HepG2 (cell line): ENCODE results near the gene DHX16. TPM values are rescaled to one million over a fixed set of nuclear protein-coding genes. Genes with fewer than 3 reads are reported as not detected.

ENCODE experiments used
- ELF4 ChIP-seq: sonication (generic); formaldehyde crosslinking; IDR thresholded peaks from 2 replicates; pipeline ENCODE4 v1.5.0; 2020; ENCODE audit warnings: missing genetic modification reagents, mild to moderate bottlenecking, moderate library complexity, borderline replicate concordance
- EP300 ChIP-seq, 3 experiments: sonication (generic) in 1 of 3; formaldehyde crosslinking in 1 of 3; IDR thresholded peaks; 2 replicates each; pipeline versions ENCODE4 v1.5.1 to v1.6.1; 2011 to 2020; ENCODE audit warnings: low read depth in 2 of 3, low read length in 2 of 3, borderline replicate concordance in 1 of 3, improper control_type of control experiment in 1 of 3, mild to moderate bottlenecking in 1 of 3, missing genetic modification reagents in 1 of 3, moderate library complexity in 1 of 3
- FOXK2 ChIP-seq: fragments of 450-650 bp; IDR thresholded peaks from 2 replicates; pipeline ENCODE4 v1.6.1; 2016
- MAFK ChIP-seq, 2 experiments: IDR thresholded peaks in 1 of 2; conservative IDR thresholded peaks in 1 of 2; 2 replicates each; pipeline ENCODE4 v1.6.1; 2011; ENCODE audit warnings: improper control_type of control experiment in 2 of 2, low read length in 2 of 2
- MAZ ChIP-seq, 2 experiments: sonication (generic) in 1 of 2; formaldehyde crosslinking in 1 of 2; IDR thresholded peaks; 2 replicates each; pipeline versions ENCODE4 v1.5.0 to v1.6.1; 2012 to 2020; ENCODE audit warnings: low read depth in 2 of 2, mild to moderate bottlenecking in 2 of 2, borderline replicate concordance in 1 of 2, improper control_type of control experiment in 1 of 2, low read length in 1 of 2, missing genetic modification reagents in 1 of 2, moderate library complexity in 1 of 2
- MEIS1 ChIP-seq: sonication (generic); formaldehyde crosslinking; IDR thresholded peaks from 2 replicates; pipeline ENCODE4 v1.9.0; 2021; ENCODE audit warnings: mild to moderate bottlenecking, missing genetic modification reagents, moderate library complexity, borderline replicate concordance
- NFE2L2 ChIP-seq: fragments of 150-350 bp; IDR thresholded peaks from 2 replicates; pipeline ENCODE4 v1.6.1; 2014; ENCODE audit warnings: low read length
- RCOR2 ChIP-seq: IDR thresholded peaks from 2 replicates; pipeline ENCODE4 v1.6.1; 2016; ENCODE audit warnings: missing biosample characterization, missing genetic modification reagents
- SATB2 ChIP-seq: sonication (generic); formaldehyde crosslinking; IDR thresholded peaks from 2 replicates; pipeline ENCODE4 v1.5.0; 2020; ENCODE audit warnings: missing genetic modification reagents
- SMARCE1 ChIP-seq: fragments of 450-650 bp; IDR thresholded peaks from 2 replicates; pipeline ENCODE4 v1.6.1; 2017; ENCODE audit warnings: borderline replicate concordance
- SOX5 ChIP-seq: IDR thresholded peaks from 2 replicates; pipeline ENCODE4 v1.6.1; 2016; ENCODE audit warnings: borderline replicate concordance
- SSRP1 ChIP-seq: IDR thresholded peaks from 2 replicates; pipeline ENCODE4 v1.6.1; 2016; ENCODE audit warnings: control low read depth
- ZNF3 ChIP-seq: IDR thresholded peaks from 2 replicates; pipeline ENCODE4 v1.7.0; 2017; ENCODE audit warnings: inconsistent platforms
- ZNF552 ChIP-seq: sonication (generic); formaldehyde crosslinking; IDR thresholded peaks from 2 replicates; pipeline ENCODE4 v1.9.0; 2022; ENCODE audit warnings: missing genetic modification reagents, mild to moderate bottlenecking, borderline replicate concordance
- ZNF563 ChIP-seq: sonication (generic); formaldehyde crosslinking; IDR thresholded peaks from 2 replicates; pipeline ENCODE4 v1.8.0; 2022; ENCODE audit warnings: mild to moderate bottlenecking, moderate library complexity, missing genetic modification reagents
- ZNF570 ChIP-seq: sonication (generic); formaldehyde crosslinking; IDR thresholded peaks from 2 replicates; pipeline ENCODE4 v1.4.0; 2020; ENCODE audit warnings: mild to moderate bottlenecking, missing genetic modification reagents, borderline replicate concordance
- polyA plus RNA-seq, 8 experiments: library from polyadenylated mRNA; depleted of rRNA in 3 of 8; stranded (reverse) in 7 of 8; unstranded in 1 of 8; fragments of >200 nt; fragmentation: Illumina TruSeq in 4 of 8; extraction: Trizol in 4 of 8; gene quantifications; 2 replicates each; pipeline versions ENCODE4 v1.2.1 to v1.2.3, GENCODE V29; 2011 to 2016; ENCODE audit warnings: low read depth in 4 of 8, missing spikeins in 1 of 8, mixed read lengths in 1 of 8; ENCODE audit not compliant: insufficient read depth in 1 of 8
- total RNA-seq, 5 experiments: library from RNA; depleted of rRNA; stranded (reverse); fragments of >200 nt; fragmentation: Illumina TruSeq; extraction: Trizol; gene quantifications; 2 replicates each; pipeline ENCODE4 v1.2.3, GENCODE V29; 2016; ENCODE audit warnings: low read depth in 1 of 5
- TF ChIP-seq, protein P1 (sequence below): sonication (generic); formaldehyde crosslinking; IDR thresholded peaks from 2 replicates; pipeline ENCODE4 v1.9.0; 2021; ENCODE audit warnings: missing genetic modification reagents, borderline replicate concordance
- TF ChIP-seq, protein P2 (sequence below): IDR thresholded peaks from 2 replicates; pipeline ENCODE4 v1.6.1; 2016; ENCODE audit warnings: mild to moderate bottlenecking, missing biosample characterization, missing genetic modification reagents
- TF ChIP-seq, protein P3 (sequence below): sonication (generic); formaldehyde crosslinking; IDR thresholded peaks from 2 replicates; pipeline ENCODE4 v1.8.0; 2022; ENCODE audit warnings: mild to moderate bottlenecking, missing genetic modification reagents, borderline replicate concordance
- TF ChIP-seq, protein P4 (sequence below): IDR thresholded peaks from 2 replicates; pipeline ENCODE4 v1.6.1; 2012; ENCODE audit warnings: inconsistent platforms
- TF ChIP-seq, protein P5 (sequence below): sonication (generic); formaldehyde crosslinking; IDR thresholded peaks from 2 replicates; pipeline ENCODE4 v1.4.0; 2020; ENCODE audit warnings: mild to moderate bottlenecking, missing genetic modification reagents

DHX16 gene
- total and polyA plus RNA-seq, 2 of the 13 experiments (the other 11 are each of a cell fraction or from before 2014, with no cell fraction given): 57.0 to 58.5 TPM

DNA sequence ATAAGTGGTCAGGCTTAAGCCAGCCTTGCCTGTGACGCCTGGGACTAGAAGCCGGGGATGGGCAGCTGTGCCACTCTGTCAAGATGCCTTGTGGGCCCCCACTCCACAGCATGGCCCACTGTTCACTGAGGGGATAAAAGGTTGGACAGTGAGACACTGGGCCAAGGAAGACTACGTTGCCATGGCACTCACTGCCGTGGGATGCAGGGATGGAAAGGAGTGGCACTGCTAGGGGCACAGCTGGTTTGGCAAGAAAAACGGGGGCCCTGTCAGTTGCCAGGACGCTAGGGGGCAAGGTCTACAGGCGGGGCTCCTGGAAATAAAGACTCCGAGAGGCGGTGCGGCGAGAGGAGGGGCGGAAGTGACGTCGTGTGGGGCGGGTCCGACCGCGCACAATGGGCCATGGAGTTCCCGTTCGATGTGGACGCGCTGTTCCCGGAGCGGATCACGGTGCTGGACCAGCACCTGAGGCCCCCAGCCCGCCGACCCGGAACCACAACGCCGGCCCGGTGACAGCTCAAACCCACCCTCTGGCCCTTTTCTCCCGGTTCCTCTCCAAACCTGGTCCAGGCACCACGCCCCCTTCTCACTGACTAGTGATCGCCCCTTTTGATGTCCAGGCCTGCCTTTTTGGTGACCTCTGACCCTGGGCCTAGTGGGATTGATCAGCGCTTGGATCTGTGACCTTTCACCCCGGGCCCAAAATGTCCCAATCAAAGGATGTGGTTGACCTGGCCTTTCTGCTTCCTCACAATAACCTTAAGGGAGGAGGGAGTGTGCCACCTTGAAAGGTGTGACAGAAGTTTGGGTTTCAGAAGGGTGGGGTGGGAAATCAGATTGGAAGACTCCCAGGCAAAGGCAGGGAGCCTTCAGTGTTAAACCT is 46.1 kb downstream of the DHX16 start, which contains the start of gene ATAT1 (continued):
- TF ChIP-seq ZNF563 (CRISPR knock-in tag) (peak; percentile 60; the same call in 1 of the 2 replicates), SATB2 (CRISPR knock-in tag) (no peak), MEIS1 (CRISPR knock-in tag) (peak; percentile 80; the same call in 1 of the 2 replicates), ZNF3 (CRISPR knock-in tag) (no peak), FOXK2 (no peak), EP300 (IDR thresholded peaks at IDR 0.05; ENCODE audit: low read depth in 2 of 2, low read length in 2 of 2) (peak in 1 of 2 experiments; percentile 36; a peak in 2 of 4 replicates), EP300 (CRISPR knock-in tag; IDR thresholded peaks at IDR 0.05; ENCODE audit: borderline replicate concordance) (no peak; the same call in 1 of the 2 replicates), ZNF552 (CRISPR knock-in tag) (no peak), ZNF570 (CRISPR knock-in tag) (no peak), MAFK (conservative IDR thresholded peaks at IDR 0.05 in 1 of 2, IDR thresholded peaks at IDR 0.05 in 1 of 2; ENCODE audit: low read length in 2 of 2) (no peak), ELF4 (CRISPR knock-in tag) (peak; percentile 78; the same call in 1 of the 2 replicates), SOX5 (CRISPR knock-in tag) (peak; percentile 40; the same call in 1 of the 2 replicates), MAZ (IDR thresholded peaks at IDR 0.05; ENCODE audit: borderline replicate concordance, low read depth, low read length) (peak; percentile 88; the same call in 1 of the 2 replicates), MAZ (CRISPR knock-in tag; IDR thresholded peaks at IDR 0.05; ENCODE audit: low read depth) (peak; percentile 92), NFE2L2 (no peak), RCOR2 (CRISPR knock-in tag) (no peak), SMARCE1 (no peak), SSRP1 (CRISPR knock-in tag) (peak; percentile 95)
- TF ChIP-seq, protein P1, sequence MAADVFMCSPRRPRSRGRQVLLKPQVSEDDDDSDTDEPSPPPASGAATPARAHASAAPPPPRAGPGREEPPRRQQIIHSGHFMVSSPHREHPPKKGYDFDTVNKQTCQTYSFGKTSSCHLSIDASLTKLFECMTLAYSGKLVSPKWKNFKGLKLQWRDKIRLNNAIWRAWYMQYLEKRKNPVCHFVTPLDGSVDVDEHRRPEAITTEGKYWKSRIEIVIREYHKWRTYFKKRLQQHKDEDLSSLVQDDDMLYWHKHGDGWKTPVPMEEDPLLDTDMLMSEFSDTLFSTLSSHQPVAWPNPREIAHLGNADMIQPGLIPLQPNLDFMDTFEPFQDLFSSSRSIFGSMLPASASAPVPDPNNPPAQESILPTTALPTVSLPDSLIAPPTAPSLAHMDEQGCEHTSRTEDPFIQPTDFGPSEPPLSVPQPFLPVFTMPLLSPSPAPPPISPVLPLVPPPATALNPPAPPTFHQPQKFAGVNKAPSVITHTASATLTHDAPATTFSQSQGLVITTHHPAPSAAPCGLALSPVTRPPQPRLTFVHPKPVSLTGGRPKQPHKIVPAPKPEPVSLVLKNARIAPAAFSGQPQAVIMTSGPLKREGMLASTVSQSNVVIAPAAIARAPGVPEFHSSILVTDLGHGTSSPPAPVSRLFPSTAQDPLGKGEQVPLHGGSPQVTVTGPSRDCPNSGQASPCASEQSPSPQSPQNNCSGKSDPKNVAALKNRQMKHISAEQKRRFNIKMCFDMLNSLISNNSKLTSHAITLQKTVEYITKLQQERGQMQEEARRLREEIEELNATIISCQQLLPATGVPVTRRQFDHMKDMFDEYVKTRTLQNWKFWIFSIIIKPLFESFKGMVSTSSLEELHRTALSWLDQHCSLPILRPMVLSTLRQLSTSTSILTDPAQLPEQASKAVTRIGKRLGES: no peak
- TF ChIP-seq, protein P2, sequence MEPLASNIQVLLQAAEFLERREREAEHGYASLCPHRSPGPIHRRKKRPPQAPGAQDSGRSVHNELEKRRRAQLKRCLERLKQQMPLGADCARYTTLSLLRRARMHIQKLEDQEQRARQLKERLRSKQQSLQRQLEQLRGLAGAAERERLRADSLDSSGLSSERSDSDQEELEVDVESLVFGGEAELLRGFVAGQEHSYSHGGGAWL: peak; percentile 80; the same call in 1 of the 2 replicates
- TF ChIP-seq, protein P3, sequence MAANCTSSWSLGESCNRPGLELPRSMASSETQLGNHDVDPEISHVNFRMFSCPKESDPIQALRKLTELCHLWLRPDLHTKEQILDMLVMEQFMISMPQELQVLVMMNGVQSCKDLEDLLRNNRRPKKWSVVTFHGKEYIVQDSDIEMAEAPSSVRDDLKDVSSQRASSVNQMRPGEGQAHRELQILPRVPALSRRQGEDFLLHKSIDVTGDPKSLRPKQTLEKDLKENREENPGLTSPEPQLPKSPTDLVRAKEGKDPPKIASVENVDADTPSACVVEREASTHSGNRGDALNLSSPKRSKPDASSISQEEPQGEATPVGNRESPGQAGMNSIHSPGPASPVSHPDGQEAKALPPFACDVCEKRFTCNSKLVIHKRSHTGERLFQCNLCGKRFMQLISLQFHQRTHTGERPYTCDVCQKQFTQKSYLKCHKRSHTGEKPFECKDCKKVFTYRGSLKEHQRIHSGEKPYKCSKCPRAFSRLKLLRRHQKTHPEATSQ (CRISPR knock-in tag): no peak
- TF ChIP-seq, protein P4, sequence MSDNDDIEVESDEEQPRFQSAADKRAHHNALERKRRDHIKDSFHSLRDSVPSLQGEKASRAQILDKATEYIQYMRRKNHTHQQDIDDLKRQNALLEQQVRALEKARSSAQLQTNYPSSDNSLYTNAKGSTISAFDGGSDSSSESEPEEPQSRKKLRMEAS: peak; percentile 85
- TF ChIP-seq, protein P5, sequence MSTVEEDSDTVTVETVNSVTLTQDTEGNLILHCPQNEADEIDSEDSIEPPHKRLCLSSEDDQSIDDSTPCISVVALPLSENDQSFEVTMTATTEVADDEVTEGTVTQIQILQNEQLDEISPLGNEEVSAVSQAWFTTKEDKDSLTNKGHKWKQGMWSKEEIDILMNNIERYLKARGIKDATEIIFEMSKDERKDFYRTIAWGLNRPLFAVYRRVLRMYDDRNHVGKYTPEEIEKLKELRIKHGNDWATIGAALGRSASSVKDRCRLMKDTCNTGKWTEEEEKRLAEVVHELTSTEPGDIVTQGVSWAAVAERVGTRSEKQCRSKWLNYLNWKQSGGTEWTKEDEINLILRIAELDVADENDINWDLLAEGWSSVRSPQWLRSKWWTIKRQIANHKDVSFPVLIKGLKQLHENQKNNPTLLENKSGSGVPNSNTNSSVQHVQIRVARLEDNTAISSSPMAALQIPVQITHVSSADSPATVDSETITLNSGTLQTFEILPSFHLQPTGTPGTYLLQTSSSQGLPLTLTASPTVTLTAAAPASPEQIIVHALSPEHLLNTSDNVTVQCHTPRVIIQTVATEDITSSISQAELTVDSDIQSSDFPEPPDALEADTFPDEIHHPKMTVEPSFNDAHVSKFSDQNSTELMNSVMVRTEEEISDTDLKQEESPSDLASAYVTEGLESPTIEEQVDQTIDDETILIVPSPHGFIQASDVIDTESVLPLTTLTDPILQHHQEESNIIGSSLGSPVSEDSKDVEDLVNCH: 0 out of 2 replicates have a peak, but pooled peaks have one; percentile 64
